Hematopoietic multipotent progenitor cell treated with erythropoietin and hydrocortisone succinate and interleukin-3 and kit ligand, for 8 days (in vitro differentiated cells): ENCODE results near the gene DLD.
A peak's percentile ranks its signal among the peaks of the same experiment; 100 is the strongest.
"Not testable (repeated sequence)": the region's sequence is repeated elsewhere in the genome, so short reads cannot be mapped to it uniquely, and the experiment has no call there.

Experiments used
- DNase-seq: peaks from one replicate; pipeline ENCODE4 v3.0.0-alpha.2; 2015

The DLD gene

GRCh38 chr7:107874605-107875446 lies 16.2 kb upstream of the DLD start:
- peak; percentile 89 for DNase-seq

GRCh38 chr7:107876916-107877315 lies 14.1 kb upstream of the DLD start:
- DNase-seq = no peak

GRCh38 chr7:107877731-107878382 lies 13.1 kb upstream of the DLD start:
- no peak for DNase-seq

- DNase-seq = no peak
These were observed 12.3 kb upstream of the DLD start for GRCh38 chr7:107878636-107879035.

GRCh38 chr7:107879400-107880035 lies 11.5 kb upstream of the DLD start:
- peak; percentile 80 for DNase-seq

- no peak for DNase-seq
These were observed 8.2 kb upstream of the DLD start for GRCh38 chr7:107882766-107883165.

GRCh38 chr7:107884066-107884818 lies 6.7 kb upstream of the DLD start:
- no peak for DNase-seq

GRCh38 chr7:107887827-107888226 lies 3.2 kb upstream of the DLD start:
- not testable (repeated sequence) for DNase-seq

- peak; percentile 25 for DNase-seq
These were observed 991 bp upstream of the DLD start for GRCh38 chr7:107889992-107890391.

GRCh38 chr7:107890493-107890961 lies 456 bp upstream of the DLD start:
- no peak for DNase-seq

GRCh38 chr7:107891636-107892366 lies 818 bp downstream of the DLD start:
- peak; percentile 57 for DNase-seq

- DNase-seq = not testable (repeated sequence)
These were observed 1.4 kb downstream of the DLD start for GRCh38 chr7:107892367-107892741.

GRCh38 chr7:107898997-107899594 lies 8.1 kb downstream of the DLD start:
- no peak for DNase-seq

GRCh38 chr7:107900496-107901015 lies 9.6 kb downstream of the DLD start:
- DNase-seq = no peak

- DNase-seq = no peak
These were observed 11.4 kb downstream of the DLD start for GRCh38 chr7:107902381-107902780.

GRCh38 chr7:107907790-107908189 lies 16.8 kb downstream of the DLD start:
- DNase-seq = no peak

GRCh38 chr7:107909445-107909844 lies 18.5 kb downstream of the DLD start:
- no peak for DNase-seq

- DNase-seq = no peak
These were observed 21.0 kb downstream of the DLD start for GRCh38 chr7:107911981-107912380.

GRCh38 chr7:107913851-107914250 lies 22.9 kb downstream of the DLD start:
- no peak for DNase-seq

- no peak for DNase-seq
These were observed 23.8 kb downstream of the DLD start for GRCh38 chr7:107914831-107915230.

GRCh38 chr7:107915541-107915940 lies 24.6 kb downstream of the DLD start:
- no peak for DNase-seq
